SH-SY5Y (cell line): Measurements from ENCODE around the gene KCTD1.

Experiments used
- GATA2 ChIP-seq: IDR thresholded peaks from 2 replicates; pipeline ENCODE4 v1.6.1; 2011; ENCODE audit warnings: mild to moderate bottlenecking, low read depth, low read length
- GATA3 ChIP-seq: IDR thresholded peaks from 2 replicates; pipeline ENCODE4 v1.6.1; 2011; ENCODE audit warnings: low read depth, mild to moderate bottlenecking, low read length, moderate library complexity

DNA sequence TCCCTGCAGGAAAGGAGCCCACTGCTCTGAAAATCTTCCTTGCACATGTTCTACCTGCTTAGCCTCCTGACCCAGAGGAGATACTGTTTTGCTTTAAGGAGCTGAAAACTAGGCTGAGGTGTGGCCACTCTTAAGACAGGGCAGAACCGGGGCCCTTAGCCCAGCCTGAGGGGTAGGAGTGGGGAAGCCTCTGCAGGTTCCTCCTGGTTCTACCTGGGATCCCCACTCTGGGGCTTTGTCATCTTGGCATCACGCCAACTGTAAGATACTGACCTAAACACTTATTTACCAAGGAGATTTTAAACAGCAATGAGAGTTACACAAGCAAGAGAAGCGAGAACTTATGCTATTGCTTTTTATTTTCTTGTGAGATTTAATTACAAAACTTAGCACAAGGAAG, 86.9 kb downstream of the KCTD1 start:
- TF ChIP-seq GATA2 (no peak), GATA3 (no peak)
